ENCODE data around the gene TTLL10. TPM values are rescaled to one million over a fixed set of nuclear protein-coding genes. Genes with fewer than 3 reads are reported as not detected.
A peak's percentile ranks its signal among the peaks of the same experiment; 100 is the strongest.

Gene TTLL10
- total RNA-seq, 3 donors from 2014 or later (not counting 1 experiment from before 2014, with no cell fraction given) = 0.23 to 1.7 (median 1.7) TPM

DNA sequence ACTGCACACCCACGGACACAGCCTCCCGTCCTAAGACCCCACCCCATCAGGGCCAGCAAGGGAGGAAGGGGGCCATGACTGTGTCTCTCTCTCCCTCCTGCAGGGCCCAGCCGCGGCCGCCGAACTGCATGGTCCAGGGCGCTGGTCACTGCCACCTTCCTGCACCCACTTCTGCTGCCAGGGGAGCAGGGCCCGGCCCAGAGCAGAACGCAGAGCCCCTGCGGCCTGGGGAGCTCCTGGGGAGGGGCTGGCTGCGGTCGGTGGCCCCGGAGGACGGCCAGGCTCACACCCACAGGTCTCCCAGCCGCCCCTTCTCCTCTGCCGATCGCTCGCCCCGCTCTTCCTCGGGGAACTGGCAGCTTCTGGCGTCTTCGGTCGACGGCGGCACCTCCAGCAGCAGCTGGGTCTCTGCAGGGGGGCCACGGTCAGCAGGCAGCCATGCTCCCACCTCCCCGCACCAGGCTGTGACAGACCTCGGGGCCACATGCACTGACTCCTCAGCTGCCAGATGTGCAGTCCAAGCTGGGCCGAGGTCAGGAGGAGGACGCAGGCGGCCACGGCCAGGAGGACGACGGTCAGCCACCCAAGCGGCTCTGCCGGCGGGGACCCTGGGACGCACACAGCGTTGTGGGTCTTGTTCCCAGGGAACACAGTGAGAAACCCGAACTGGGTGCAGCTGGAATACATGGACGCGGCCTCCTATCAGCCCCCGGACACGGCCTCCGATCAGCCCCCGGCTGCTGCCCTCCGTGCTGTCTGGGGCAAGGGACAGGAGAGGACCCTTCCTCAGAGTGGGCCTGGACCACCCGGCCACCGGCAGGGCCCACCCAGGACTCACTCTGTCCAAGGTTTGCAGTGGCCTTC lies 30.1 kb downstream of the TTLL10 start:
- Mint-ChIP-seq H3K36me3 (no peaks in the 10 kb centered on the region), H3K27me3 (ENCODE audit: low read depth in 2 of 2) (no peaks in the 10 kb centered on the region), H3K9me3 (no peaks in the 10 kb centered on the region), H3K4me3 (peak overlapping the region; percentile 40), H3K27ac (peak overlapping the region; percentile 87 to 93), H3K4me1 (peaks cover 18 to 41% of the 10 kb centered on the region in 2 donors)
- TF ChIP-seq, protein P1, sequence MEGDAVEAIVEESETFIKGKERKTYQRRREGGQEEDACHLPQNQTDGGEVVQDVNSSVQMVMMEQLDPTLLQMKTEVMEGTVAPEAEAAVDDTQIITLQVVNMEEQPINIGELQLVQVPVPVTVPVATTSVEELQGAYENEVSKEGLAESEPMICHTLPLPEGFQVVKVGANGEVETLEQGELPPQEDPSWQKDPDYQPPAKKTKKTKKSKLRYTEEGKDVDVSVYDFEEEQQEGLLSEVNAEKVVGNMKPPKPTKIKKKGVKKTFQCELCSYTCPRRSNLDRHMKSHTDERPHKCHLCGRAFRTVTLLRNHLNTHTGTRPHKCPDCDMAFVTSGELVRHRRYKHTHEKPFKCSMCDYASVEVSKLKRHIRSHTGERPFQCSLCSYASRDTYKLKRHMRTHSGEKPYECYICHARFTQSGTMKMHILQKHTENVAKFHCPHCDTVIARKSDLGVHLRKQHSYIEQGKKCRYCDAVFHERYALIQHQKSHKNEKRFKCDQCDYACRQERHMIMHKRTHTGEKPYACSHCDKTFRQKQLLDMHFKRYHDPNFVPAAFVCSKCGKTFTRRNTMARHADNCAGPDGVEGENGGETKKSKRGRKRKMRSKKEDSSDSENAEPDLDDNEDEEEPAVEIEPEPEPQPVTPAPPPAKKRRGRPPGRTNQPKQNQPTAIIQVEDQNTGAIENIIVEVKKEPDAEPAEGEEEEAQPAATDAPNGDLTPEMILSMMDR (IDR thresholded peaks at IDR 0.05) = no peak
- DNase-seq (peak in 1 of 2 donors; percentile 20), ATAC-seq (no peak)
- 92% methylated on average over 49 of the region's 49 CpGs for WGBS (ENCODE audit: insufficient coverage)
- Histone ChIP-seq H3K4me3 (ENCODE audit: low read length) (no peak overlapping the region), H3K27ac (ENCODE audit: low read length) (no peak overlapping the region), H3K27me3 (ENCODE audit: control insufficient read depth, insufficient read depth, low read length) (no peaks in the 10 kb centered on the region), H3K36me3 (ENCODE audit: control insufficient read depth, insufficient read depth, low read length) (no peaks in the 10 kb centered on the region), H3K9me3 (ENCODE audit: control insufficient read depth, insufficient read depth, low read length) (no peaks in the 10 kb centered on the region), H3K4me1 (ENCODE audit: control insufficient read depth, insufficient read depth, low read length) (peaks cover 63% of the 10 kb centered on the region)
- intact Hi-C loops (cut with micrococcal nuclease) = no loop called here

GRCh38 chr1:1204425-1204920 lies 30.8 kb downstream of the TTLL10 start:
- Mint-ChIP-seq H3K9me3 (no peaks in the 10 kb centered on the region), H3K4me1 (peaks cover 21 to 45% of the 10 kb centered on the region in 2 donors), H3K27ac (peak overlapping the region; percentile 87 to 93), H3K27me3 (ENCODE audit: low read depth in 2 of 2) (no peaks in the 10 kb centered on the region), H3K36me3 (no peaks in the 10 kb centered on the region), H3K4me3 (no peak overlapping the region)
- intact Hi-C loops (cut with micrococcal nuclease) = no loop called here
- WGBS (ENCODE audit: insufficient coverage) = 98% methylated on average over 7 of the region's 8 CpGs
- Histone ChIP-seq H3K27me3 (ENCODE audit: control insufficient read depth, insufficient read depth, low read length) (no peaks in the 10 kb centered on the region), H3K4me3 (ENCODE audit: low read length) (no peak overlapping the region), H3K9me3 (ENCODE audit: control insufficient read depth, insufficient read depth, low read length) (no peaks in the 10 kb centered on the region), H3K36me3 (ENCODE audit: control insufficient read depth, insufficient read depth, low read length) (no peaks in the 10 kb centered on the region), H3K4me1 (ENCODE audit: control insufficient read depth, insufficient read depth, low read length) (peaks cover 68% of the 10 kb centered on the region), H3K27ac (ENCODE audit: low read length) (no peak overlapping the region)
- ATAC-seq = no peak
- TF ChIP-seq, protein P1 (IDR thresholded peaks at IDR 0.05) = no peak
- no peak for DNase-seq

DNA sequence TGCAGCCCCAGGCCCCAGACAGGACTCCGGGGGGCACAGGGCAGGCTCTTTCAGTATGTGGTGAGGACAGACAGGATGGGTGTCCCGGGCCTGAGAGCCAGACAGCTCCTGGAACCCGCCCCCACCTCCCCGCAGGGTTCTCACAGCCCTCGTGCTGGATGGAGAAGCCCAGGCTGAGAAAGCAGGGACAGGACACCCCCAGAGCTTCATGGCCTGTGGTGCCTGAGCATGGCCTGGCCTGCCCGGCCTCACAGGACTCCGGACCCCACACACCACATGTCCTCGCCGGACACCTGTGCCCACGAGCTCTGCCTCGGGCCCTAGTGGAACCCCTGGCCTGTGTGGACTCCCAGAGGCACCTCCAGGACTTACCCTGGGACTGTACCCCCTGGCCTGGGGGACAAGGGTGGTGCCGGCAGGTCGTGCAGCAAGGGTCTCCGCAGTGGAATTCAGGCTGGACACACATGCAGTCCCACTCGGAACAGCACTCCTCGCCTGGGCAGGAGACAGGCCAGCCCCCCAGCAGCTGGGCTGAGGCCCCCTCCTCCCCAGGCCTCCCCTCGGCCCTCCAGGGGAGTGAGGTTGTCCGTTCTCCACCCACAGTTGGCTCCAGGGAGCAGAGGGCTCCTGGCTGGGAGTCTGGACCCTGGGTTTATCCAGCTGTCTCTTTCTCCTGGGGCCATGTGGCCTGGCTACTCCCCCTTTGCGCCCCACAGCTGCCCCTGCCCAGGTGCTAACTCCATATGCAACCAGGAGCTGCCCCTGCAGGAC lies 31.5 kb downstream of the TTLL10 start:
- Mint-ChIP-seq H3K27me3 (ENCODE audit: low read depth in 2 of 2) (no peaks in the 10 kb centered on the region), H3K27ac (peak overlapping the region; percentile 87 to 93), H3K4me1 (peaks cover 21 to 38% of the 10 kb centered on the region in 2 donors), H3K36me3 (no peaks in the 10 kb centered on the region), H3K9me3 (no peaks in the 10 kb centered on the region), H3K4me3 (peak overlapping the region; percentile 75)
- no peaks in the 10 kb centered on the region for H3K9me3 ChIP-seq (ENCODE audit: control insufficient read depth, insufficient read depth, low read length)
- 88% methylated on average over 19 of the region's 19 CpGs for WGBS (ENCODE audit: insufficient coverage)
- no peaks in the 10 kb centered on the region for H3K27me3 ChIP-seq (ENCODE audit: control insufficient read depth, insufficient read depth, low read length)
- DNase-seq (peak in 1 of 2 donors; percentile 23), ATAC-seq (no peak)
- H3K4me1 ChIP-seq (ENCODE audit: control insufficient read depth, insufficient read depth, low read length) = peaks cover 68% of the 10 kb centered on the region
- intact Hi-C loops (cut with micrococcal nuclease) = loop anchor here (5.0 kb wide), 1 partner anchor 33 kb away; the partner anchor contains the start of gene TTLL10
- TF ChIP-seq, protein P1 (IDR thresholded peaks at IDR 0.05) = no peak
- H3K27ac ChIP-seq (ENCODE audit: low read length) = peak overlapping the region; percentile 49
- H3K36me3 ChIP-seq (ENCODE audit: control insufficient read depth, insufficient read depth, low read length) = no peaks in the 10 kb centered on the region
- H3K4me3 ChIP-seq (ENCODE audit: low read length) = peak overlapping the region; percentile 41

All from natural killer cell (primary cell).